ENCODE results near the gene BTNL9. TPM values are rescaled to one million over a fixed set of nuclear protein-coding genes. Genes with fewer than 3 reads are reported as not detected.
"Not testable (repeated sequence)": the region's sequence is repeated elsewhere in the genome, so short reads cannot be mapped to it uniquely, and the experiment has no call there.

The BTNL9 gene
- polyA plus RNA-seq, 1 donor (not counting 4 experiments of a cell fraction or from before 2014, with no cell fraction given), result 0.07 TPM

GRCh38 chr5:181092428-181092827 is 52.4 kb downstream of the BTNL9 start:
- Histone ChIP-seq H3K9me1 (ENCODE audit: control insufficient read depth, extremely low read depth, insufficient read depth, low read length) (no peaks in the 10 kb centered on the region), H3K27ac (ENCODE audit: control insufficient read depth, insufficient read depth, low read length) (no peak overlapping the region), H4K20me1 (ENCODE audit: control insufficient read depth, extremely low read depth, insufficient read depth, low read length) (no peaks in the 10 kb centered on the region), H3K36me3 (ENCODE audit: control insufficient read depth in 2 of 2, extremely low read depth in 1 of 2, insufficient read depth in 2 of 2, low read length in 2 of 2) (no peaks in the 10 kb centered on the region), H3K4me3 (ENCODE audit: control insufficient read depth in 2 of 3, extremely low read depth in 1 of 3, insufficient read depth in 2 of 3, low read depth in 1 of 3, low read length in 3 of 3) (no peak overlapping the region), H2AFZ (ENCODE audit: control insufficient read depth, low read length) (no peak overlapping the region), H3K79me2 (ENCODE audit: control insufficient read depth, insufficient read depth, low read length) (no peaks in the 10 kb centered on the region), H3K4me1 (ENCODE audit: control insufficient read depth, extremely low read depth, insufficient read depth, low read length) (no peaks in the 10 kb centered on the region), H3K9me3 (ENCODE audit: control insufficient read depth, low read depth, low read length) (no peaks in the 10 kb centered on the region), H3K4me2 (ENCODE audit: control insufficient read depth, extremely low read depth, insufficient read depth, low read depth, low read length) (no peak overlapping the region), H3K9ac (ENCODE audit: control insufficient read depth, extremely low read depth, insufficient read depth, low read length) (no peak overlapping the region), H3K27me3 (ENCODE audit: control insufficient read depth, extremely low read depth, insufficient read depth, low read length) (no peaks in the 10 kb centered on the region)
- no peak for DNase-seq (ENCODE audit: low read depth, low spot score)
- FAIRE-seq, result no peak
- dilution Hi-C loops (cut with MboI; ENCODE audit: extremely low pct_ligation_motif_present, low sequenced_read_pairs), result no loop called here
- TF ChIP-seq, protein P1, sequence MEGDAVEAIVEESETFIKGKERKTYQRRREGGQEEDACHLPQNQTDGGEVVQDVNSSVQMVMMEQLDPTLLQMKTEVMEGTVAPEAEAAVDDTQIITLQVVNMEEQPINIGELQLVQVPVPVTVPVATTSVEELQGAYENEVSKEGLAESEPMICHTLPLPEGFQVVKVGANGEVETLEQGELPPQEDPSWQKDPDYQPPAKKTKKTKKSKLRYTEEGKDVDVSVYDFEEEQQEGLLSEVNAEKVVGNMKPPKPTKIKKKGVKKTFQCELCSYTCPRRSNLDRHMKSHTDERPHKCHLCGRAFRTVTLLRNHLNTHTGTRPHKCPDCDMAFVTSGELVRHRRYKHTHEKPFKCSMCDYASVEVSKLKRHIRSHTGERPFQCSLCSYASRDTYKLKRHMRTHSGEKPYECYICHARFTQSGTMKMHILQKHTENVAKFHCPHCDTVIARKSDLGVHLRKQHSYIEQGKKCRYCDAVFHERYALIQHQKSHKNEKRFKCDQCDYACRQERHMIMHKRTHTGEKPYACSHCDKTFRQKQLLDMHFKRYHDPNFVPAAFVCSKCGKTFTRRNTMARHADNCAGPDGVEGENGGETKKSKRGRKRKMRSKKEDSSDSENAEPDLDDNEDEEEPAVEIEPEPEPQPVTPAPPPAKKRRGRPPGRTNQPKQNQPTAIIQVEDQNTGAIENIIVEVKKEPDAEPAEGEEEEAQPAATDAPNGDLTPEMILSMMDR (optimal IDR thresholded peaks at IDR 0.05 in 1 of 3, IDR thresholded peaks at IDR 0.05 in 1 of 3, conservative IDR thresholded peaks at IDR 0.05 in 1 of 3; ENCODE audit: extremely low read depth in 1 of 3, insufficient read depth in 2 of 3, low read length in 3 of 3), result no peak

DNA sequence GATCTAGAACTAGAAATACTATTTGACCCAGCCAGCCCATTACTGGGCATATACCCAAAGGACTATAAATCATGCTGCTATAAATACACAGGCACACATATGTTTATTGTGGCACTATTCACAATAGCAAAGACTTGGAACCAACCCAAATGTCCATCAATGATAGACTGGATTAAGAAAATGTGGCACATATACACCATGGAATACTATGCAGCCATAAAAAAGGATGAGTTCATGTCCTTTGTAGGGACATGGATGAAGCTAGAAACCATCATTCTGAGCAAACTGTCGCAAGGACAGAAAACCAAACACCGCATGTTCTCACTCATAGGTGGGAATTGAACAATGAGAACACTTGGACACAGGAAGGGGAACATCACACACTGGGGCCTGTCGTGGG is 55.1 kb downstream of the BTNL9 start:
- DNase-seq (ENCODE audit: low read depth, low spot score); H3K27me3 ChIP-seq (ENCODE audit: control insufficient read depth, extremely low read depth, insufficient read depth, low read length); H3K4me1 ChIP-seq (ENCODE audit: control insufficient read depth, extremely low read depth, insufficient read depth, low read length); H2AFZ ChIP-seq (ENCODE audit: control insufficient read depth, low read length); H4K20me1 ChIP-seq (ENCODE audit: control insufficient read depth, extremely low read depth, insufficient read depth, low read length); H3K9me1 ChIP-seq (ENCODE audit: control insufficient read depth, extremely low read depth, insufficient read depth, low read length); FAIRE-seq; H3K27ac ChIP-seq (ENCODE audit: control insufficient read depth, insufficient read depth, low read length); H3K4me2 ChIP-seq (ENCODE audit: control insufficient read depth, extremely low read depth, insufficient read depth, low read depth, low read length); H3K9me3 ChIP-seq (ENCODE audit: control insufficient read depth, low read depth, low read length); H3K36me3 ChIP-seq (ENCODE audit: control insufficient read depth in 2 of 2, extremely low read depth in 1 of 2, insufficient read depth in 2 of 2, low read length in 2 of 2); H3K4me3 ChIP-seq (ENCODE audit: control insufficient read depth in 2 of 3, extremely low read depth in 1 of 3, insufficient read depth in 2 of 3, low read depth in 1 of 3, low read length in 3 of 3); dilution Hi-C loops (cut with MboI; ENCODE audit: extremely low pct_ligation_motif_present, low sequenced_read_pairs); H3K79me2 ChIP-seq (ENCODE audit: control insufficient read depth, insufficient read depth, low read length); H3K9ac ChIP-seq (ENCODE audit: control insufficient read depth, extremely low read depth, insufficient read depth, low read length): not testable (repeated sequence)

GRCh38 chr5:181096721-181097382 is 56.8 kb downstream of the BTNL9 start:
- FAIRE-seq, result peak; percentile 98
- H3K4me2 ChIP-seq (ENCODE audit: control insufficient read depth, extremely low read depth, insufficient read depth, low read depth, low read length); H3K36me3 ChIP-seq (ENCODE audit: control insufficient read depth in 2 of 2, extremely low read depth in 1 of 2, insufficient read depth in 2 of 2, low read length in 2 of 2); H2AFZ ChIP-seq (ENCODE audit: control insufficient read depth, low read length); H3K79me2 ChIP-seq (ENCODE audit: control insufficient read depth, insufficient read depth, low read length); dilution Hi-C loops (cut with MboI; ENCODE audit: extremely low pct_ligation_motif_present, low sequenced_read_pairs); H3K27me3 ChIP-seq (ENCODE audit: control insufficient read depth, extremely low read depth, insufficient read depth, low read length); DNase-seq (ENCODE audit: low read depth, low spot score); H3K27ac ChIP-seq (ENCODE audit: control insufficient read depth, insufficient read depth, low read length); H3K9me3 ChIP-seq (ENCODE audit: control insufficient read depth, low read depth, low read length); H3K9me1 ChIP-seq (ENCODE audit: control insufficient read depth, extremely low read depth, insufficient read depth, low read length); H3K4me1 ChIP-seq (ENCODE audit: control insufficient read depth, extremely low read depth, insufficient read depth, low read length); H3K9ac ChIP-seq (ENCODE audit: control insufficient read depth, extremely low read depth, insufficient read depth, low read length); H3K4me3 ChIP-seq (ENCODE audit: control insufficient read depth in 2 of 3, extremely low read depth in 1 of 3, insufficient read depth in 2 of 3, low read depth in 1 of 3, low read length in 3 of 3); H4K20me1 ChIP-seq (ENCODE audit: control insufficient read depth, extremely low read depth, insufficient read depth, low read length): not testable (repeated sequence)

DNA sequence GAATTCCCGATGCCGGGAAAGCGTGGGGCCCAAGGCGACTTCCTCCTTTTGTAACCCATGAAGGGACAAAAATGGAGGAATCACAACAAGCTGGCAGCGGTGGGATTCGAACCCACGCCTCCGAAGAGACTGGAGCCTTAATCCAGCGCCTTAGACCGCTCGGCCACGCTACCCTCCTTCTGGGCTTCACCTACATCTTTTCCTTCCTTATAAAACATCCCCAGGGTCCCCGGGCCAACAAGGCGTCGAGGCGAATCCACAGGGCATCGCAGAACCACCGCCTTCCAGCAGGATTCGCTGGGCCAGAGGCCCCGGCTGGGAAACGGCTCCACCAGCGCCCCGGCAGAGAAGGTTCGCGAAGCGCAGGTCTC is 57.3 kb downstream of the BTNL9 start:
- DNase-seq (ENCODE audit: low read depth, low spot score); H3K27me3 ChIP-seq (ENCODE audit: control insufficient read depth, extremely low read depth, insufficient read depth, low read length); H3K4me2 ChIP-seq (ENCODE audit: control insufficient read depth, extremely low read depth, insufficient read depth, low read depth, low read length); dilution Hi-C loops (cut with MboI; ENCODE audit: extremely low pct_ligation_motif_present, low sequenced_read_pairs); FAIRE-seq; H3K9me1 ChIP-seq (ENCODE audit: control insufficient read depth, extremely low read depth, insufficient read depth, low read length); H2AFZ ChIP-seq (ENCODE audit: control insufficient read depth, low read length); H4K20me1 ChIP-seq (ENCODE audit: control insufficient read depth, extremely low read depth, insufficient read depth, low read length); H3K36me3 ChIP-seq (ENCODE audit: control insufficient read depth in 2 of 2, extremely low read depth in 1 of 2, insufficient read depth in 2 of 2, low read length in 2 of 2); H3K4me1 ChIP-seq (ENCODE audit: control insufficient read depth, extremely low read depth, insufficient read depth, low read length); H3K9ac ChIP-seq (ENCODE audit: control insufficient read depth, extremely low read depth, insufficient read depth, low read length); H3K9me3 ChIP-seq (ENCODE audit: control insufficient read depth, low read depth, low read length); H3K79me2 ChIP-seq (ENCODE audit: control insufficient read depth, insufficient read depth, low read length); H3K27ac ChIP-seq (ENCODE audit: control insufficient read depth, insufficient read depth, low read length); H3K4me3 ChIP-seq (ENCODE audit: control insufficient read depth in 2 of 3, extremely low read depth in 1 of 3, insufficient read depth in 2 of 3, low read depth in 1 of 3, low read length in 3 of 3): not testable (repeated sequence)
